HL-60 (cell line): ENCODE measurements around the gene SYTL3.

Source experiments
- DNase-seq, 2 experiments: peaks; one replicate each; pipeline ENCODE4 v3.0.0-alpha.2; 2010 to 2020; ENCODE audit warnings: low read depth in 1 of 2, low spot score in 1 of 2
- H3K27ac ChIP-seq: fragments of 250-450 bp; sonication (Bioruptor Pico); replicated peaks from 2 replicates; pipeline ENCODE4 v1.5.1; 2020; ENCODE audit warnings: mild to moderate bottlenecking, moderate library complexity
- H3K27me3 ChIP-seq: fragments of 250-450 bp; sonication (Bioruptor Pico); 2 replicates; pipeline ENCODE4 v1.5.1; 2021; ENCODE audit warnings: mild to moderate bottlenecking, moderate library complexity; ENCODE audit not compliant: insufficient read depth, poor library complexity, severe bottlenecking
- H3K4me3 ChIP-seq: replicated peaks from 2 replicates; pipeline ENCODE4 v1.5.1; 2011; ENCODE audit warnings: mild to moderate bottlenecking, control low read depth, low read length; ENCODE audit not compliant: insufficient read depth
- GABPA ChIP-seq: IDR thresholded peaks from 2 replicates; pipeline ENCODE4 v1.6.1; 2012; ENCODE audit warnings: low read depth
- POLR2AphosphoS5 ChIP-seq: IDR thresholded peaks from 2 replicates; pipeline ENCODE4 v1.6.1; 2012; ENCODE audit warnings: low read depth
- SPI1 ChIP-seq: IDR thresholded peaks from 2 replicates; pipeline ENCODE4 v1.6.1; 2012; ENCODE audit warnings: low read depth, mild to moderate bottlenecking, borderline replicate concordance
- TF ChIP-seq, protein P1 (sequence below): IDR thresholded peaks from one replicate; pipeline ENCODE4 v1.5.1; 2011; ENCODE audit warnings: low read length, control low read depth, inconsistent platforms; ENCODE audit not compliant: insufficient read depth
- TF ChIP-seq, protein P2 (sequence below): IDR thresholded peaks from 2 replicates; pipeline ENCODE4 v1.6.1; 2012; ENCODE audit warnings: low read depth; ENCODE audit not compliant: insufficient replicate concordance

The SYTL3 gene

GRCh38 chr6:158771399-158772152 is 121.7 kb downstream of the SYTL3 start:
- no peak overlapping the region for H3K27ac ChIP-seq
- TF ChIP-seq, protein P1, sequence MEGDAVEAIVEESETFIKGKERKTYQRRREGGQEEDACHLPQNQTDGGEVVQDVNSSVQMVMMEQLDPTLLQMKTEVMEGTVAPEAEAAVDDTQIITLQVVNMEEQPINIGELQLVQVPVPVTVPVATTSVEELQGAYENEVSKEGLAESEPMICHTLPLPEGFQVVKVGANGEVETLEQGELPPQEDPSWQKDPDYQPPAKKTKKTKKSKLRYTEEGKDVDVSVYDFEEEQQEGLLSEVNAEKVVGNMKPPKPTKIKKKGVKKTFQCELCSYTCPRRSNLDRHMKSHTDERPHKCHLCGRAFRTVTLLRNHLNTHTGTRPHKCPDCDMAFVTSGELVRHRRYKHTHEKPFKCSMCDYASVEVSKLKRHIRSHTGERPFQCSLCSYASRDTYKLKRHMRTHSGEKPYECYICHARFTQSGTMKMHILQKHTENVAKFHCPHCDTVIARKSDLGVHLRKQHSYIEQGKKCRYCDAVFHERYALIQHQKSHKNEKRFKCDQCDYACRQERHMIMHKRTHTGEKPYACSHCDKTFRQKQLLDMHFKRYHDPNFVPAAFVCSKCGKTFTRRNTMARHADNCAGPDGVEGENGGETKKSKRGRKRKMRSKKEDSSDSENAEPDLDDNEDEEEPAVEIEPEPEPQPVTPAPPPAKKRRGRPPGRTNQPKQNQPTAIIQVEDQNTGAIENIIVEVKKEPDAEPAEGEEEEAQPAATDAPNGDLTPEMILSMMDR = no peak
- TF ChIP-seq POLR2AphosphoS5 = no peak
- no peak for TF ChIP-seq SPI1
- TF ChIP-seq, protein P2, sequence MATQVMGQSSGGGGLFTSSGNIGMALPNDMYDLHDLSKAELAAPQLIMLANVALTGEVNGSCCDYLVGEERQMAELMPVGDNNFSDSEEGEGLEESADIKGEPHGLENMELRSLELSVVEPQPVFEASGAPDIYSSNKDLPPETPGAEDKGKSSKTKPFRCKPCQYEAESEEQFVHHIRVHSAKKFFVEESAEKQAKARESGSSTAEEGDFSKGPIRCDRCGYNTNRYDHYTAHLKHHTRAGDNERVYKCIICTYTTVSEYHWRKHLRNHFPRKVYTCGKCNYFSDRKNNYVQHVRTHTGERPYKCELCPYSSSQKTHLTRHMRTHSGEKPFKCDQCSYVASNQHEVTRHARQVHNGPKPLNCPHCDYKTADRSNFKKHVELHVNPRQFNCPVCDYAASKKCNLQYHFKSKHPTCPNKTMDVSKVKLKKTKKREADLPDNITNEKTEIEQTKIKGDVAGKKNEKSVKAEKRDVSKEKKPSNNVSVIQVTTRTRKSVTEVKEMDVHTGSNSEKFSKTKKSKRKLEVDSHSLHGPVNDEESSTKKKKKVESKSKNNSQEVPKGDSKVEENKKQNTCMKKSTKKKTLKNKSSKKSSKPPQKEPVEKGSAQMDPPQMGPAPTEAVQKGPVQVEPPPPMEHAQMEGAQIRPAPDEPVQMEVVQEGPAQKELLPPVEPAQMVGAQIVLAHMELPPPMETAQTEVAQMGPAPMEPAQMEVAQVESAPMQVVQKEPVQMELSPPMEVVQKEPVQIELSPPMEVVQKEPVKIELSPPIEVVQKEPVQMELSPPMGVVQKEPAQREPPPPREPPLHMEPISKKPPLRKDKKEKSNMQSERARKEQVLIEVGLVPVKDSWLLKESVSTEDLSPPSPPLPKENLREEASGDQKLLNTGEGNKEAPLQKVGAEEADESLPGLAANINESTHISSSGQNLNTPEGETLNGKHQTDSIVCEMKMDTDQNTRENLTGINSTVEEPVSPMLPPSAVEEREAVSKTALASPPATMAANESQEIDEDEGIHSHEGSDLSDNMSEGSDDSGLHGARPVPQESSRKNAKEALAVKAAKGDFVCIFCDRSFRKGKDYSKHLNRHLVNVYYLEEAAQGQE = no peak
- TF ChIP-seq GABPA = no peak

GRCh38 chr6:158772172-158772571 is 122.3 kb downstream of the SYTL3 start:
- no peak overlapping the region for H3K4me3 ChIP-seq
- no peaks in the 10 kb centered on the region for H3K27me3 ChIP-seq
- no peak overlapping the region for H3K27ac ChIP-seq
- TF ChIP-seq, protein P1 = no peak
- no peak for TF ChIP-seq GABPA
- TF ChIP-seq, protein P2 = no peak
- TF ChIP-seq SPI1 = no peak
- TF ChIP-seq POLR2AphosphoS5 = no peak
- no peak for DNase-seq

More at GRCh38 chr6:158771399-158772152, 121.7 kb downstream of the SYTL3 start:
- H3K27me3 ChIP-seq = no peaks in the 10 kb centered on the region
- H3K4me3 ChIP-seq = no peak overlapping the region
- no peak for DNase-seq

DNA sequence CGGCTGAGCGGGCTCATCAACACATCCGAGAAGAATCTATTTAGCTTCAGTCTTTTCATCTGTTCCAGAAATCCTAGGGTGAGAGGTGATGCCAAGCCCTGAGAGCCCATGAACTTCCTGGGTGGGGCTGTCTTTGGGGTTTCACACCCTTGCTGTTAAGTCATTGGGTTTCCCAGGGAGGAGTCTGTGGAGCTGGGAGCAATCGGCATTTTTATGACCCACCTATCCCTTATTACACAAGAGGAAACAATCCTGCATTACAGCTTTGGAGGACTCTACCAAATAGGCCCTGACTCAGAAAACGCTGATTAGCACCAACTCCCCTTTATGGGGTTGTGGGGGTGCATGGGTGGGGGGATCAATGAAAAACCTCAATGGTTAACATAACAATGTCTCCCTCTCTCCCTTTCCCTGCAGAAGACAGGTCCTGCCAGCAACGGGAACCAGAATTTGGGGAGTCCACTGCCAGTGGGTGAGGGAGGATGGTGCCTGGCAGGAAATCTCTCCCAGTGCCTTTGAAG is 123.1 kb downstream of the SYTL3 start:
- H3K4me3 ChIP-seq = no peak overlapping the region
- no peaks in the 10 kb centered on the region for H3K27me3 ChIP-seq
- no peak for DNase-seq
- TF ChIP-seq SPI1 = no peak
- TF ChIP-seq POLR2AphosphoS5 = no peak
- TF ChIP-seq, protein P2 = no peak
- no peak overlapping the region for H3K27ac ChIP-seq
